WTC11 (cell line): ENCODE data around the gene ACSF2. TPM values are rescaled to one million over a fixed set of nuclear protein-coding genes. Genes with fewer than 3 reads are reported as not detected.
A peak's percentile ranks its signal among the peaks of the same experiment; 100 is the strongest.

Experiments used
- ATAC-seq: fragments of 200-7000 bp; cut with Tn5 transposase; 2 replicates; pipeline ENCODE4 v1.10.0; 2021; ENCODE audit warnings: mild to moderate bottlenecking, moderate library complexity
- CTCF ChIA-PET: fragments of 300-600 bp; sonication (Branson Sonifier 250); formaldehyde crosslinking; loops from one replicate; lab custom pipeline; 2021; ENCODE audit warnings: antibody characterized with exemption; lab: Charles Lee
- POLR2A ChIA-PET: fragments of 350-600 bp; sonication (Branson Sonifier 250); formaldehyde crosslinking; loops from one replicate; lab custom pipeline; 2021; ENCODE audit warnings: antibody characterized with exemption; lab: Charles Lee
- DNase-seq: peaks from one replicate; pipeline ENCODE4 v3.0.0; 2021; ENCODE audit warnings: low spot score
- H3K27ac Mint-ChIP-seq: 2 replicates; pipeline ENCODE4 v1.8.0; 2021; ENCODE audit warnings: mixed read lengths
- H3K27me3 Mint-ChIP-seq: 2 replicates; pipeline ENCODE4 v1.8.0; 2021; ENCODE audit warnings: low read depth, mild to moderate bottlenecking, moderate library complexity, mixed read lengths
- H3K36me3 Mint-ChIP-seq: 2 replicates; pipeline ENCODE4 v1.8.0; 2021; ENCODE audit warnings: mixed read lengths
- H3K4me1 Mint-ChIP-seq: 2 replicates; pipeline ENCODE4 v1.8.0; 2022; ENCODE audit warnings: mixed read lengths
- H3K4me3 Mint-ChIP-seq: 2 replicates; pipeline ENCODE4 v1.8.0; 2021; ENCODE audit warnings: mild to moderate bottlenecking, moderate library complexity, mixed read lengths
- H3K9me3 Mint-ChIP-seq: 2 replicates; pipeline ENCODE4 v1.8.0; 2021; ENCODE audit warnings: mixed read lengths
- AR ChIP-seq: fragments of 250-450 bp; sonication (Bioruptor Pico); IDR thresholded peaks from 2 replicates; pipeline ENCODE4 v1.9.0; 2021; ENCODE audit warnings: mild to moderate bottlenecking
- ATF1 ChIP-seq: sonication (generic); formaldehyde crosslinking; IDR thresholded peaks from 2 replicates; pipeline ENCODE4 v1.8.1; 2023; ENCODE audit warnings: mild to moderate bottlenecking, moderate library complexity, missing genetic modification reagents
- CREB1 ChIP-seq: sonication (generic); formaldehyde crosslinking; IDR thresholded peaks from 2 replicates; pipeline ENCODE4 v1.8.0; 2023; ENCODE audit warnings: mild to moderate bottlenecking, missing genetic modification reagents
- ELF4 ChIP-seq: sonication (generic); formaldehyde crosslinking; IDR thresholded peaks from 2 replicates; pipeline ENCODE4 v1.8.1; 2022; ENCODE audit warnings: low read depth, mild to moderate bottlenecking, moderate library complexity, missing genetic modification reagents
- EMX1 ChIP-seq: fragments of 250-450 bp; sonication (Bioruptor Pico); IDR thresholded peaks from 2 replicates; pipeline ENCODE4 v1.8.0; 2021; ENCODE audit warnings: mild to moderate bottlenecking
- FOXP4 ChIP-seq: sonication (generic); formaldehyde crosslinking; IDR thresholded peaks from 2 replicates; pipeline ENCODE4 v1.8.0; 2022; ENCODE audit warnings: mild to moderate bottlenecking, missing genetic modification reagents
- IRF1 ChIP-seq: sonication (generic); formaldehyde crosslinking; IDR thresholded peaks from 2 replicates; pipeline ENCODE4 v1.8.0; 2023; ENCODE audit warnings: missing genetic modification reagents
- MLX ChIP-seq: sonication (generic); formaldehyde crosslinking; IDR thresholded peaks from 2 replicates; pipeline ENCODE4 v1.8.1; 2023; ENCODE audit warnings: mild to moderate bottlenecking, missing genetic modification reagents, moderate library complexity
- NR1H2 ChIP-seq: sonication (generic); formaldehyde crosslinking; IDR thresholded peaks from 2 replicates; pipeline ENCODE4 v1.9.0; 2021; ENCODE audit warnings: mild to moderate bottlenecking, moderate library complexity, missing genetic modification reagents
- PRRX2 ChIP-seq: fragments of 250-450 bp; sonication (Bioruptor Pico); IDR thresholded peaks from 2 replicates; pipeline ENCODE4 v1.8.0; 2021; ENCODE audit warnings: mild to moderate bottlenecking
- TEAD1 ChIP-seq: sonication (generic); formaldehyde crosslinking; IDR thresholded peaks from 2 replicates; pipeline ENCODE4 v1.8.0; 2022; ENCODE audit warnings: mild to moderate bottlenecking, missing genetic modification reagents
- USF2 ChIP-seq: sonication (generic); formaldehyde crosslinking; IDR thresholded peaks from 2 replicates; pipeline ENCODE4 v1.8.1; 2023; ENCODE audit warnings: mild to moderate bottlenecking, missing genetic modification reagents, moderate library complexity
- ZNF512 ChIP-seq: sonication (generic); formaldehyde crosslinking; IDR thresholded peaks from 2 replicates; pipeline ENCODE4 v1.8.1; 2022; ENCODE audit warnings: missing genetic modification reagents, borderline replicate concordance
- total RNA-seq: library from RNA; stranded (reverse); gene quantifications from 3 replicates; pipeline ENCODE4 v1.2.3, GENCODE V29; 2021

Gene ACSF2
- total RNA-seq, 1 experiment from 2014 or later: 19.9 TPM

GRCh38 chr17:50440172-50440837, 14.3 kb downstream of the ACSF2 start:
- Mint-ChIP-seq H3K27ac (peak overlapping the region; percentile 61; the same call in 1 of the 2 replicates), H3K27me3 (no peaks in the 10 kb centered on the region), H3K4me3 (no peak overlapping the region), H3K36me3 (no peaks in the 10 kb centered on the region), H3K9me3 (no peaks in the 10 kb centered on the region), H3K4me1 (peaks cover 15% of the 10 kb centered on the region)
- POLR2A ChIA-PET: interaction anchor here (0.9 kb wide), 1 partner anchor 14 kb away, joined by 3 read pairs; no protein-coding TSS in a partner anchor
- TF ChIP-seq CREB1 (CRISPR knock-in tag): no peak
- TF ChIP-seq AR (CRISPR knock-in tag): no peak
- TF ChIP-seq TEAD1 (CRISPR knock-in tag): no peak
- TF ChIP-seq MLX (CRISPR knock-in tag): no peak
- TF ChIP-seq ELF4 (CRISPR knock-in tag): no peak
- ATAC-seq (no peak), DNase-seq (no peak)
- CTCF ChIA-PET: interaction anchor here (1.6 to 1.9 kb wide), 2 partner anchors 14 to 43 kb away, joined by 4 to 8 read pairs; partner anchors contain the start of genes ACSF2 and LRRC59

- TF ChIP-seq IRF1 (CRISPR knock-in tag) (no peak), AR (CRISPR knock-in tag) (no peak), ATF1 (CRISPR knock-in tag) (no peak), USF2 (CRISPR knock-in tag) (no peak)
- CTCF ChIA-PET: interaction anchor here (0.5 to 3.4 kb wide), 3 partner anchors 43 to 264 kb away, joined by 3 to 24 read pairs (median 8); partner anchors contain the start of gene LRRC59
- no peak overlapping the region for H3K4me3 Mint-ChIP-seq
- no peak for ATAC-seq
- H3K9me3 Mint-ChIP-seq: no peaks in the 10 kb centered on the region
- POLR2A ChIA-PET: no interaction called here
- H3K4me1 Mint-ChIP-seq: peaks cover 15% of the 10 kb centered on the region
- DNase-seq: no peak
- H3K36me3 Mint-ChIP-seq: no peaks in the 10 kb centered on the region
- no peaks in the 10 kb centered on the region for H3K27me3 Mint-ChIP-seq
- H3K27ac Mint-ChIP-seq: peak overlapping the region; percentile 61; the same call in 1 of the 2 replicates
These were observed 15.1 kb downstream of the ACSF2 start for GRCh38 chr17:50440838-50441829.

GRCh38 chr17:50443505-50443974, 17.5 kb downstream of the ACSF2 start:
- POLR2A ChIA-PET: no interaction called here
- TF ChIP-seq PRRX2 (CRISPR knock-in tag) (no peak), ATF1 (CRISPR knock-in tag) (no peak), NR1H2 (CRISPR knock-in tag) (no peak), FOXP4 (no peak), ZNF512 (CRISPR knock-in tag) (no peak), EMX1 (CRISPR knock-in tag) (no peak), TEAD1 (CRISPR knock-in tag) (no peak)

More at GRCh38 chr17:50443505-50443974, 17.5 kb downstream of the ACSF2 start:
- H3K4me1 Mint-ChIP-seq: peaks cover 15% of the 10 kb centered on the region
- no peaks in the 10 kb centered on the region for H3K27me3 Mint-ChIP-seq
- H3K27ac Mint-ChIP-seq: no peak overlapping the region
- ATAC-seq: no peak
- DNase-seq: no peak
- CTCF ChIA-PET: interaction anchor here (0.9 to 3.4 kb wide), 3 partner anchors 8 to 82 kb away, joined by 3 to 24 read pairs (median 4); partner anchors contain the start of gene LRRC59
- H3K36me3 Mint-ChIP-seq: no peaks in the 10 kb centered on the region
- no peaks in the 10 kb centered on the region for H3K9me3 Mint-ChIP-seq
- no peak overlapping the region for H3K4me3 Mint-ChIP-seq
